ENCODE data around the gene PTPRN2. TPM values are rescaled to one million over a fixed set of nuclear protein-coding genes. Genes with fewer than 3 reads are reported as not detected.

The PTPRN2 gene
- polyA plus RNA-seq, 3 donors from 2014 or later = 1.9 to 3.7 (median 2.2) TPM

DNA sequence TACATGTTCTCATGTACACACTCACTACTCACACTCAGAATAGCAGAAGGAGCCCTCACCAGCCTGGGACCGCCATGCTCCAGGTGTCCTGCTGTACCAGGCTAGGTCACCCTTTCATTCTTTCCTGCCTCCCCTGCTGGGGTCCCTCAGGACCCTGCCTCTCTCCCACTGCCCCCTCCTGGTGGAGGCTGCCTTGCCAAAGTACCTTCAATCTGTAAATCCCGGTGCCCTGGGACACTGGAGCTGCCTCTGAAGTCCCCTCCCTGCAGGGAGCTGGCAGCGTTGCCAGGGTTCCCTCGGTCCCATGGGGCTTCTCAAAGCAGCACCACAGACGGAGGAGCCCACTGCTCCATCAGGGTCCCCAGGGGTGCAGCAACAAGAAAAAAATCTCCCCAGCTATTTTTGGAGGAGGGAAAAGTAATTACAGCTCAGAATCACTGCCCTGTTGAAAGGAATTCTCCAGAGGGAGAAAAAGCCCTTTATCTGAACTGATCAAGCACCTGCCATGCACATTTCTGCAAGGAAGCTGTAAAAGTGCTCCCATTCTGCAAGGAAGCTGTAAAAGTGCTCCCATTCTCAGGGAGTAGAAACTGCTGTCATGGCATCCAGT, 259.9 kb downstream of the PTPRN2 start:
- H3K27me3 Mint-ChIP-seq (ENCODE audit: low read depth in 3 of 3) = peaks cover 14 to 25% (median 22%) of the 10 kb centered on the region in 3 donors
- H3K9me3 Mint-ChIP-seq = peaks cover 15 to 25% (median 20%) of the 10 kb centered on the region in 6 donors
- peaks cover 0 to 4% (median 0%) of the 10 kb centered on the region in 3 donors for H3K36me3 Mint-ChIP-seq
- peaks cover 0 to 11% of the 10 kb centered on the region in 2 donors for H3K4me1 Mint-ChIP-seq
- DNase-seq = no peak
- H3K27ac Mint-ChIP-seq = no peak overlapping the region
- H3K4me3 Mint-ChIP-seq = no peak overlapping the region

DNA sequence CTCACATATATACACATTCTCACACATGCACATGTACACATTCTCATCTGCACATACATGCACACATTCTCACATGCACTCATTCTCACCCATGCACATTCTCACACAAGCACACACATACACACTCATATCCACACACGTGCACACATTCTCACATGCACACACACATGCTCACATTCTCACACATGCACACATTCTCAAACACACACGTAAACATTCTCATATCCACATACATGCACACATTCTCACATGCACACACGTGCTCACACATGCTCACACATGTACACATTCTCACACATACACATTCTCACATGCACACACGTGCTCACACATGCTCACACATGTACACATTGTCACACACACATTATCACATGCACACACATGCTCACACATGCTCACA, 260.6 kb downstream of the PTPRN2 start:
- Mint-ChIP-seq H3K4me3 (no peak overlapping the region), H3K36me3 (peaks cover 0 to 4% (median 0%) of the 10 kb centered on the region in 3 donors), H3K27ac (no peak overlapping the region), H3K27me3 (ENCODE audit: low read depth in 3 of 3) (peaks cover 8 to 18% (median 16%) of the 10 kb centered on the region in 3 donors), H3K4me1 (peaks cover 0 to 6% of the 10 kb centered on the region in 2 donors), H3K9me3 (peaks cover 8 to 21% (median 14%) of the 10 kb centered on the region in 6 donors)
- no peak for DNase-seq

DNA sequence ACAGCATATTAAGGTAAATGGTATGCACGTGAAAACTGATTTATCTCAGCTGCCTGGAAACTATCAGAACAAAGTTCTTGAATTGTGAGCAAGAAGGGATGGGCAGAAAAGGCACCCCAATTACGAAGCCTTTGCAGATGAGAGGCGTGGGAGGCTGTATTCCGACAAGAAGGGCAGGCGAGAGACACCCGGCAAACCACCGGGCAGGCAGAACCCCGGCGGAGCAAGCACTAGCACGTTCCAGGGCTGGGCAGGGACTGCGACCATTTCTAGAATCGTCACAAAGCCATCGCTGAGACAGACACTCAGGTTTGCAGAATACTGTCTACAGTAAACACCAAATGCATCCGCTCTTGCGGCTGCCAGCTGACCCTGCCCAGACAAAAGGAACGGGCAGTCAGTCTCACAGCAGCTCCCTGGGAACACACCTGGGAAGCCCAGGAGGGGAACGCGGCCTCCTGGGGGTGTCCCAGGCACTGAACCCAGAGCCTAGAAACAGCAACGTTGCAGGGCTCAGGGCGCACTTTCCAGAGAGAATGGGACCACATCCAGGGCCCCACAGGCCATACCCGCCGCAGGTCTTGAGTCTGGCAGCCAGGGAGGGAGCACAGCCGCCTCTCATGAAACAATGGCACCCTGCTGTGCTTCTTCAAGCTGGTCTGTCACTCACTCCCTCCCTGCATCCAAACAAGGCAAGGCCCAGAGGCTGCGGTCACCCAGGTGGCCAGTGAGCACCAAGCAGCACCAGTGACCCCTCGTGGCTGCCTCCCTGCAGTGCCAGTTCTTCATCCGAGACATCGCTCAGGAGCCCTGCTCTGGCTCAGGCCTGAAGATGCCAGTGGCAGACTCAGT, 261.9 kb downstream of the PTPRN2 start:
- no peaks in the 10 kb centered on the region for H3K4me1 Mint-ChIP-seq
- H3K27me3 Mint-ChIP-seq (ENCODE audit: low read depth in 3 of 3) = peaks cover 0 to 9% (median 6%) of the 10 kb centered on the region in 3 donors
- DNase-seq = no peak
- H3K4me3 Mint-ChIP-seq = no peak overlapping the region
- H3K9me3 Mint-ChIP-seq = peaks cover 2 to 16% (median 7%) of the 10 kb centered on the region in 6 donors
- H3K36me3 Mint-ChIP-seq = no peaks in the 10 kb centered on the region
- H3K27ac Mint-ChIP-seq = no peak overlapping the region

DNA sequence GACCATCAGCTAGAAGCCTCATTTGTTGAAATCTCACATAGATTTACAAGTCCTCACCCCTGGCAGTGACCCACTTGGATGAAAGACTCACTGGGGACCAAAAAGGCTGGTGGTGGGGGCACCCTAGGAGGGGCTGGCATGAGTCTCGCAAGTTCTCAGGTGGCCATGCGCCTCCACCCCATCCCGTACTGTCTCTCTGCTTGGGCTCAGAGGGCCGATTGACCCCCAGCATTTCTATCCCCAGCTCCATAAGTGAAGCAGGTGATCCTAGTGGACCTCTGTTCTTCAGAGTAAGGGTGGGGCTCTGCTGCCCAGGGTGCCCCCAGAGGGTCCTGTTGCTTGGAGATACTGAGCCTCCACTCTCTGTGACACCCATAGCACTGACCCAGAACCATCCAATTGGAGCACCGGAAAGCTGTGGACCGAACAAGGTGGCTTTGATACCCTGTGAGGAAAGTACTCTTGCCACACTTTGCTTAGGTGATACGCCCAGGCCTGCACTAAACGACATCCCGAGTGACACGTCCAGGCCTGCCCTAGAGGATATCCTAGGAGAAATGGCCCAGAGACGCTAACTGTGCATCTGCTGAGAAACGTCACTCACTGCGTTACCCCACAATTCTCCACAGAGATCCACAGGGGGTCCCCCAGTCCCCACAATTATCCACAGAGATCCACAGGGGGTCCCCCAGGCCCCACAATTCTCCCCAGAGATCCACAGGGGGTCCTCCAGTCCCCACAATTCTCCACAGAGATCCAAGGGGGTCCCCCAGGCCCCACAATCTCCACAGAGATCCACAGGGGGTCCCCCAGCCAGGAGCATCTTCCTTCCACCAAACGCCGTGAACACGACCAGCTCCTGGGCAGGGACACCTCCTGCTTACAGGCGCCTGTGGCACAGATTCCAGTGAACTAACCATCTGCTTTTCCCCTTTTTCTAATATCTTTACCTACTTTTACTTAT, 262.9 kb downstream of the PTPRN2 start:
- H3K36me3 Mint-ChIP-seq = no peaks in the 10 kb centered on the region
- H3K27me3 Mint-ChIP-seq (ENCODE audit: low read depth in 3 of 3) = peaks cover 1 to 8% (median 5%) of the 10 kb centered on the region in 3 donors
- peaks cover 2 to 16% (median 7%) of the 10 kb centered on the region in 6 donors for H3K9me3 Mint-ChIP-seq
- H3K27ac Mint-ChIP-seq = no peak overlapping the region
- no peak overlapping the region for H3K4me3 Mint-ChIP-seq
- no peaks in the 10 kb centered on the region for H3K4me1 Mint-ChIP-seq
- DNase-seq = no peak

DNA sequence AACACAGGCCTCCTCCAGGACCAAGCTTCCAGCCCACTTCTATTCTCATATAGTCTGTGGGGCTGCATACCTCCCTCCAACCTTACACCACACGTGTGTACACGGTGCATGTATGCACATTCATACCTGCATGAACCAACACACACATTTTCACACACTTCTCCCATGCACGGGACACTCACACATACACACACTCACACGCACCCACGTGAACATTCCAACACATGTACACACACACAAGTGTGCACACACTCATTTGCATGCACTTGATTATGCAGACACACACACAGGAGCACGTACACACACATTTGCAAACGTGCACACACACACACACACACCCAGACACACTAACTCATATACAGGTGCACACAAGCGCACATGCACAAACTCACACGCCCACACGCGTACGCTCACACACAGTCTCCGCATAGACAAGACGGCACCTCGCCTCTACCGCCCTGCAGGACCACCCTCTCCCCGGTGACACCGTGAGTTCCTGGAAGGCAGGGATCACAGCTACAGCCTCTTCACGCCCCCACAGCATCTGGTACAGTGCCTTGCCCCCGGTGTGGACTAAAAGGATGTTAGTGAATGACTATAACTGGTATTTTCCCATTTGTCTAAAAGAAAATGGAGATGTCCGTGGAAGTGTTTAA, 263.8 kb downstream of the PTPRN2 start:
- no peak overlapping the region for H3K4me3 Mint-ChIP-seq
- DNase-seq = no peak
- peaks cover 2 to 16% (median 7%) of the 10 kb centered on the region in 6 donors for H3K9me3 Mint-ChIP-seq
- H3K36me3 Mint-ChIP-seq = no peaks in the 10 kb centered on the region
- no peak overlapping the region for H3K27ac Mint-ChIP-seq
- peaks cover 1 to 6% (median 3%) of the 10 kb centered on the region in 3 donors for H3K27me3 Mint-ChIP-seq (ENCODE audit: low read depth in 3 of 3)
- no peaks in the 10 kb centered on the region for H3K4me1 Mint-ChIP-seq

DNA sequence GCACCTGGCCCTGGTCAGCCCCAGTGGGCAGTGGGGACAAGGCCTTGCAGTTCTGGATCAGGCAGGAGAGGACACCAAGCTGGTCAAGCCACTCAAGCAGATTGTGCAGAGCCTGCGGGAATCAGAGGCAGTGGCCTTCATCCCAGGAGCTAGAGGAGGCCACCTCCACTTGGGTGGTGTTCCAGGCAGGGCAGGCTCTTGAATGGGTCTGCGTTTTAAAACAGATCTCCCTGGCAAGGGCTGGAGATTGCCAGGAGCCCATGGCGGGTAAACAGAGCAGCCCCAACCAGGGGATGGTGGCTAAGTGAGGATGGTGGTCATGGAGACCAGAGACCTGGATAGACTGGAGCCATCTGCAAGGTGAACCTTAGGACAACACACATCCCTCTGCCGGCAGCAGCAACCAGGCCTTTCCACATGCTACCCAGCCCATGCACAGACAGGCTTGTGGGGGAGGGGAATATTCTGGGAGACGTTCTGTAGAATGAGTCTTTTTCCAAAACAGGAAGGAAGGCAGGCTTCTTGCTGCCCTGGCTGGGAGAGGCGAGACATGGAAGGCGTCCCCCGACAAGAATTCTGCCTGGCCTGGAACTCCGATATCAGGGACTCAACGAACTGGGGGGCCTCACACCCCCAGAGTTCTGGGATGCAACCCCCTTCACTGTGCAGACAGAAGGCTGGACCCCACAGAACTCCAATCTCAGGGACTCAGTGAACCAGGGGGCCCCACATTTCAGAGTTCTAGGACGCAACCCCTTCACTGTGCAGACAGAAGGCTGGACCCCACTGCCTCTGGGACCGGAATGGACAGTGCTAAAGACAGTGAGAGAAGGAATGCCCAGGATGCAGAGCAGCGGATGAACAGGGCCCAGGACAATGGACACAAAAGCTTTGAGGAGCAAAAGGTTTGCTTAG, 264.8 kb downstream of the PTPRN2 start:
- Mint-ChIP-seq H3K4me3 (no peak overlapping the region), H3K27me3 (ENCODE audit: low read depth in 3 of 3) (peaks cover 1 to 6% (median 3%) of the 10 kb centered on the region in 3 donors), H3K27ac (no peak overlapping the region), H3K9me3 (peaks cover 2 to 16% (median 7%) of the 10 kb centered on the region in 6 donors), H3K4me1 (no peaks in the 10 kb centered on the region), H3K36me3 (no peaks in the 10 kb centered on the region)
- DNase-seq = no peak

DNA sequence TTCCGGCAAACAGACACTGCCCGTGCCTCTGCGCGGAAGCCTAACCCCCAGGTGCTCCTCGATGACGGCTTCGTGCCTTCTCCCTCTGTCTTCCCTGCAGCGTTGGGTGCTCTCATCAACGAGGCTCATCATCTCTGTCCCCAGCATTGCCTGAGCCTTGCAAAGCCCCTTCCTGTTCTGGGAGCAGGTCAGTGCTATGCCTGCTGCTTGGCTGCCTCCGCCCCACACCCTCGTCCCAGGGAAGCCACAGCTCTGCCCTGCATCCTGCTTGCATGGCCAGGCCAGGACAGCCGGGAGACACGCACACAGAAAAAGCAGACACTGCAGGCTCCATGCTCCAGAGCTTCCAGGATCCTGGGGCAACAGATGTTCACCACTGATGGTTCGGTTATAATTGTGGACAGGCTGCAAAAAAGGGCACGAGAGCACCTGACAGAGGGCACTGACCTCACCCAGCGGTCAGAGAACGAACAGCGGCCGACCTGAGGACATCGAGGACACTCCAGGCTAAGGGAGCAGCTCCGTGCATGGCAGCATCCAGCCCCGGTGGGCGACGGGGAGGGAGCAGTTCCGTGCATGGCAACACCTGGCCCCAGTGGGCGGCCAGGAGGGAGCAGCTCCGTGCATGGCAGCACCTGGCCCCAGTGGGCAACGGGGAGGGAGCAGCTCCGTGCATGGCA, 265.5 kb downstream of the PTPRN2 start:
- DNase-seq = no peak
- H3K4me1 Mint-ChIP-seq = no peaks in the 10 kb centered on the region
- H3K36me3 Mint-ChIP-seq = no peaks in the 10 kb centered on the region
- H3K4me3 Mint-ChIP-seq = no peak overlapping the region
- H3K9me3 Mint-ChIP-seq = peaks cover 0 to 13% (median 5%) of the 10 kb centered on the region in 6 donors
- peaks cover 2 to 8% (median 3%) of the 10 kb centered on the region in 3 donors for H3K27me3 Mint-ChIP-seq (ENCODE audit: low read depth in 3 of 3)
- no peak overlapping the region for H3K27ac Mint-ChIP-seq

DNA sequence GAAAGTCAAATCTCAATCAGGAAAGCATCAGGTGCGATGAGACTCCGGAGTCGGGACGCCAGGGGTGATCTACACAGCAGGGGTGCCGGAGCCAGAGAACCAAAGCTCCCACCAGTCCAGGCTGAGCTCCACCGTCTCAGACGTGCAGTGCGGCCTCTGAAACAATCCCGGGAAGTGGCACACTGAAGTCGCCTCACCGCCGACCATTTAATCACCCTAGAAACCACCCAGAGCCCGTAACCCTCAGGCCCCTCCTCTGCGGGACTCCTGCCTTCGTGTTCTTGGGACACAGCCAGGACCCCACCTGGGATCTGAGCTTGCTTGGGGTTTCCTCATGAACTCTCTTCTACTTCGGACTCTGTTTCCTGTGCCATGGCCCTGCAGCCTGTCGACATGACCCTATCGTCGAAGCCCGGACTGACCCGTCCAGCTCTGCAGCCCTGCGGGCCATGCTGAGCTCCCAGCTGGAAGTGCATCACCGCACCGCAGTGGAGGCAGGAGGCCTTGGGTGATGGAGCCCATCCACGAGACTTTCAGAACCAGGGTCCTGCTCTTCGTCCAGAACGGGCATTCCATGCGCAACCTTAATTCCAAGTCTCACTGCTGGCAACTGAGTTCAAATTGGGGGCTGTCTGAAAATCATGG, 266.4 kb downstream of the PTPRN2 start:
- Mint-ChIP-seq H3K27ac (no peak overlapping the region), H3K36me3 (no peaks in the 10 kb centered on the region), H3K27me3 (ENCODE audit: low read depth in 3 of 3) (peaks cover 3 to 8% (median 5%) of the 10 kb centered on the region in 3 donors), H3K4me1 (no peaks in the 10 kb centered on the region), H3K4me3 (no peak overlapping the region), H3K9me3 (peaks cover 0 to 12% (median 0%) of the 10 kb centered on the region in 6 donors)
- DNase-seq = no peak

DNA sequence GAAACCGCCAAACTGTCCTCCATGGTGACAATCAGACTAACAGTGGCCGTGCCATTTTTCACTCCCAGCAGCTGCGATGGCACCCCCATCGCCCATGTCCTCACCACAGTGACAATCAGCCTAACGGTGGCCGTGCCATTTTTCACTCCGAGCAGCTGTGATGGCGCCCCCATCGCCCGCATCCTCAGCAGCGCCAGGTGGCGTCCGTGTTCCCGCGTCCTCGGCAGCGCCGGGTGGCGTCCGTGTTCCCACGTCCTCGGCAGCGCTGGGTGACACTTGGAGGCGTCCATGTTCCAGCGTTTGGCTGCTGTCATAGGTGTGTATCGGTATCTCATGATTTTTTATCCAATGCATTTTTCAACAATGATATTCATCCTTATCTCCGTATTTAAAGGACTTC, 267.3 kb downstream of the PTPRN2 start:
- peaks cover 0 to 20% (median 0%) of the 10 kb centered on the region in 6 donors for H3K9me3 Mint-ChIP-seq
- no peaks in the 10 kb centered on the region for H3K36me3 Mint-ChIP-seq
- H3K27ac Mint-ChIP-seq = no peak overlapping the region
- peaks cover 3 to 11% (median 5%) of the 10 kb centered on the region in 3 donors for H3K27me3 Mint-ChIP-seq (ENCODE audit: low read depth in 3 of 3)
- no peak overlapping the region for H3K4me3 Mint-ChIP-seq
- DNase-seq = no peak
- H3K4me1 Mint-ChIP-seq = no peaks in the 10 kb centered on the region

DNA sequence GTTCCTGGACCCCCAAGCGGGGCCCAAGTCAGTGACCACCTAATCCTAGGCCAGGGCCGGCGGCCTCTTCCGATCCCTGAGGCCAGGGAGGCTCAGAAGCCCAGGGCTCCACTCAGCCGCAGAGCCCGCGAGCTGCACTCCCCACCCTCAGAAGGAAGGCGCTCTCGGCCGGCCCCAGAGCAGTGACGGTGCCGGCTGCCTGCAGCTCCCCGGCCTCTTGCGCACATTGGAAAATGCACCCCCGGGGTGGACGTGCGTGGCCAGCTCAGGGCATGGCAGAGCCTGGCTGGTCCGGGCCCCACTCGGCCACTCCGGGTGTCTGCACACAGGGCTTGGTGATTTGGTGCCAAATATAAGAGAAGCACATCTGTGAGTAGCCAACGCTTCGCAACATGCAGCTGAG, 269.1 kb downstream of the PTPRN2 start:
- Mint-ChIP-seq H3K27me3 (ENCODE audit: low read depth in 3 of 3) (peaks cover 3 to 11% (median 5%) of the 10 kb centered on the region in 3 donors), H3K27ac (no peak overlapping the region), H3K4me3 (no peak overlapping the region), H3K4me1 (no peaks in the 10 kb centered on the region), H3K36me3 (no peaks in the 10 kb centered on the region), H3K9me3 (peaks cover 0 to 20% (median 0%) of the 10 kb centered on the region in 6 donors)
- no peak for DNase-seq
